H9 (cell line): ENCODE data around the gene CAPN8. TPM values are rescaled to one million over a fixed set of nuclear protein-coding genes. Genes with fewer than 3 reads are reported as not detected.

Source experiments
- DNase-seq: peaks from one replicate; pipeline ENCODE4 v3.0.0-alpha.2; 2017
- H2AFZ ChIP-seq: one replicate; pipeline ENCODE4 v1.6.1; 2013; ENCODE audit warnings: mild to moderate bottlenecking, low read length, control low read depth, moderate library complexity
- H2AK5ac ChIP-seq: 2 replicates; pipeline ENCODE4 v1.6.1; 2013; ENCODE audit warnings: low read length, control low read depth, mixed read lengths; ENCODE audit not compliant: insufficient read length
- H2BK120ac ChIP-seq: one replicate; pipeline ENCODE4 v1.6.1; 2013; ENCODE audit warnings: low read depth, mild to moderate bottlenecking, low read length, control low read depth, inconsistent platforms; ENCODE audit not compliant: poor library complexity, severe bottlenecking
- H2BK12ac ChIP-seq: 2 replicates; pipeline ENCODE4 v1.6.1; 2013; ENCODE audit warnings: low read length, control low read depth, mixed read lengths, low read depth; ENCODE audit not compliant: insufficient read length
- H2BK15ac ChIP-seq: 2 replicates; pipeline ENCODE4 v1.6.1; 2013; ENCODE audit warnings: low read depth, low read length, control low read depth
- H2BK20ac ChIP-seq: one replicate; pipeline ENCODE4 v1.6.1; 2013; ENCODE audit warnings: low read depth, mild to moderate bottlenecking, low read length, control low read depth, inconsistent platforms; ENCODE audit not compliant: poor library complexity, severe bottlenecking
- H2BK5ac ChIP-seq: 2 replicates; pipeline ENCODE4 v1.6.1; 2013; ENCODE audit warnings: low read length, control low read depth, mixed read lengths; ENCODE audit not compliant: insufficient read length
- H3K14ac ChIP-seq: 2 replicates; pipeline ENCODE4 v1.6.1; 2013; ENCODE audit warnings: low read length, control low read depth; ENCODE audit not compliant: insufficient read depth
- H3K18ac ChIP-seq: 2 replicates; pipeline ENCODE4 v1.6.1; 2013; ENCODE audit warnings: low read depth, mild to moderate bottlenecking, mixed read lengths, low read length, control low read depth; ENCODE audit not compliant: insufficient read length
- H3K23ac ChIP-seq: 2 replicates; pipeline ENCODE4 v1.6.1; 2013; ENCODE audit warnings: low read length, control low read depth, mixed read lengths, low read depth; ENCODE audit not compliant: insufficient read length
- H3K23me2 ChIP-seq: 2 replicates; pipeline ENCODE4 v1.6.1; 2013; ENCODE audit warnings: low read depth, mild to moderate bottlenecking, mixed read lengths, low read length, control low read depth; ENCODE audit not compliant: insufficient read length, poor library complexity, severe bottlenecking
- H3K27ac ChIP-seq: 2 replicates; pipeline ENCODE4 v1.5.1; 2013; ENCODE audit warnings: low read length, control low read depth, mixed read lengths, low read depth; ENCODE audit not compliant: insufficient read length
- H3K27me3 ChIP-seq: 2 replicates; pipeline ENCODE4 v1.6.1; 2013; ENCODE audit warnings: low read length, control low read depth, inconsistent platforms; ENCODE audit not compliant: insufficient read depth
- H3K4ac ChIP-seq: 2 replicates; pipeline ENCODE4 v1.6.1; 2013; ENCODE audit warnings: low read depth, mild to moderate bottlenecking, control low read depth, inconsistent platforms, low read length, moderate library complexity
- H3K4me1 ChIP-seq: 2 replicates; pipeline ENCODE4 v1.6.1; 2013; ENCODE audit warnings: low read length, control low read depth, inconsistent platforms; ENCODE audit not compliant: insufficient read depth
- H3K4me2 ChIP-seq: 2 replicates; pipeline ENCODE4 v1.6.1; 2013; ENCODE audit warnings: low read length, control low read depth, mixed read lengths; ENCODE audit not compliant: insufficient read length, insufficient read depth
- H3K56ac ChIP-seq: 2 replicates; pipeline ENCODE4 v1.6.1; 2013; ENCODE audit warnings: low read depth, mild to moderate bottlenecking, mixed read lengths, low read length, control low read depth; ENCODE audit not compliant: insufficient read length
- H3K79me1 ChIP-seq: 2 replicates; pipeline ENCODE4 v1.6.1; 2013; ENCODE audit warnings: low read depth, mild to moderate bottlenecking, moderate library complexity, low read length, control low read depth, inconsistent platforms; ENCODE audit not compliant: insufficient read depth, poor library complexity, severe bottlenecking
- H3K79me2 ChIP-seq: 2 replicates; pipeline ENCODE4 v1.6.1; 2013; ENCODE audit warnings: low read length, control low read depth, inconsistent platforms; ENCODE audit not compliant: insufficient read depth
- H3K9ac ChIP-seq: 2 replicates; pipeline ENCODE4 v1.6.1; 2013; ENCODE audit warnings: low read length, control low read depth, mixed read lengths; ENCODE audit not compliant: insufficient read length; ENCODE audit errors: extremely low read depth
- H3K9me3 ChIP-seq: one replicate; pipeline ENCODE4 v1.6.1; 2013; ENCODE audit warnings: low read depth, low read length, inconsistent platforms; ENCODE audit not compliant: control insufficient read depth
- H3T11ph ChIP-seq: one replicate; pipeline ENCODE4 v1.6.1; 2013; ENCODE audit warnings: mild to moderate bottlenecking, low read length, control low read depth, inconsistent platforms
- H4K20me1 ChIP-seq: one replicate; pipeline ENCODE4 v1.6.1; 2013; ENCODE audit not compliant: control insufficient read depth, insufficient read length, insufficient read depth
- H4K5ac ChIP-seq: 2 replicates; pipeline ENCODE4 v1.6.1; 2013; ENCODE audit warnings: low read depth, mild to moderate bottlenecking, mixed read lengths, low read length, control low read depth; ENCODE audit not compliant: insufficient read length
- H4K8ac ChIP-seq: replicated peaks from 2 replicates; pipeline ENCODE4 v1.6.1; 2013; ENCODE audit warnings: low read length, control low read depth, mixed read lengths, low read depth; ENCODE audit not compliant: insufficient read length
- H4K91ac ChIP-seq: 2 replicates; pipeline ENCODE4 v1.6.1; 2013; ENCODE audit warnings: low read depth, mild to moderate bottlenecking, moderate library complexity, mixed read lengths, low read length, control low read depth; ENCODE audit not compliant: insufficient read length
- H3K27ac Mint-ChIP-seq, 3 experiments: 2 replicates in 2 of 3; 3 replicates in 1 of 3; pipeline ENCODE4 v1.8.0; 2020 to 2021; ENCODE audit warnings: mixed read lengths in 3 of 3, mild to moderate bottlenecking in 1 of 3, moderate library complexity in 1 of 3
- H3K27me3 Mint-ChIP-seq: 2 replicates; pipeline ENCODE4 v1.8.0; 2021; ENCODE audit warnings: low read depth, mild to moderate bottlenecking, moderate library complexity, mixed read lengths
- H3K36me3 Mint-ChIP-seq, 3 experiments: 2 replicates in 2 of 3; 3 replicates in 1 of 3; pipeline ENCODE4 v1.8.0; 2020 to 2021; ENCODE audit warnings: low read depth in 3 of 3, mixed read lengths in 3 of 3; ENCODE audit not compliant: insufficient read depth in 1 of 3
- H3K4me1 Mint-ChIP-seq, 2 experiments: 2 replicates each; pipeline ENCODE4 v1.8.0; 2020; ENCODE audit warnings: mixed read lengths in 2 of 2
- H3K4me3 Mint-ChIP-seq, 2 experiments: 2 replicates in 1 of 2; 3 replicates in 1 of 2; pipeline ENCODE4 v1.8.0; 2020 to 2021; ENCODE audit warnings: mild to moderate bottlenecking in 2 of 2, mixed read lengths in 2 of 2, moderate library complexity in 1 of 2
- H3K9me3 Mint-ChIP-seq, 2 experiments: 2 replicates in 1 of 2; 3 replicates in 1 of 2; pipeline ENCODE4 v1.8.0; 2020; ENCODE audit warnings: mild to moderate bottlenecking in 2 of 2, mixed read lengths in 2 of 2, moderate library complexity in 1 of 2
- WGBS: extraction: QIAGEN DNeasy Blood & Tissue Kit; methylation state at CpG from one replicate; pipeline ENCODE4 v1.1.7; 2013; ENCODE audit warnings: missing lambda C conversion rate, low lambda C conversion rate, mixed read lengths; ENCODE audit not compliant: insufficient read length; ENCODE audit errors: extremely low coverage; 5-methylcytosine and 5-hydroxymethylcytosine counted together
- total RNA-seq: library from RNA; stranded (reverse); gene quantifications from 2 replicates; pipeline ENCODE4 v1.2.1, GENCODE V29; 2021
- TF ChIP-seq, protein P1 (sequence below): fragments of 200-600 bp; sonication (generic); conservative IDR thresholded peaks from 3 replicates; pipeline ENCODE4 v1.8.0; 2021; ENCODE audit warnings: antibody characterized with exemption, mild to moderate bottlenecking

The CAPN8 gene
- total RNA-seq, 1 experiment from 2014 or later: not detected

DNA sequence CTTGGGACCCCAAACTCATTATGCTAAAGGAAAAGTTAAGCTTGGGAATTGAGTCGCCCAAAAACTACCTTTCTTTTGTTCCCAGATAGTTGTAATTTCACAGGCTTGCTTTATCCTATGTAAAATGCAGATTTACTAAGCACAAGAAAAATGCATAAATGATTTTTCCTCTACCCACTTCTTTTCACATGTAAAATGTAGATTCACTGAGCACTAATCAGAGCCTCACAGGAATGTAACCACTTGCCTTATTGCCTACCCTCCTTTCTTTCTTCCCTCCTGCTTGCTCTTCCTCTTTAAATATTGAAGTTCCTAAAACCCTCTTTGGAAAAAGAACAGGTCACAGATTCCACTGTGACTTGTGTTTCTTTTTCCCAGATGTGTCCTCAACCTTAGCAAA, 18.3 kb downstream of the CAPN8 start:
- no peaks in the 10 kb centered on the region for H3K27me3 Mint-ChIP-seq
- H3K36me3 Mint-ChIP-seq: no peaks in the 10 kb centered on the region
- Histone ChIP-seq H3K23me2 (no peaks in the 10 kb centered on the region), H3K14ac (no peak overlapping the region), H2BK5ac (no peak overlapping the region), H2BK20ac (no peak overlapping the region), H3K79me2 (no peaks in the 10 kb centered on the region), H4K5ac (no peak overlapping the region), H3K79me1 (no peaks in the 10 kb centered on the region), H4K20me1 (no peaks in the 10 kb centered on the region), H3K4me2 (no peak overlapping the region), H3K4me1 (peaks cover 6% of the 10 kb centered on the region; the same call in 1 of the 2 replicates), H3K9ac (no peak overlapping the region), H3K23ac (no peak overlapping the region), H2BK12ac (no peak overlapping the region), H4K8ac (no peak overlapping the region), H2AFZ (no peak overlapping the region), H3K4ac (no peak overlapping the region), H3K18ac (no peak overlapping the region), H3K9me3 (no peaks in the 10 kb centered on the region), H3K27ac (no peak overlapping the region), H2AK5ac (no peak overlapping the region), H3T11ph (no peak overlapping the region), H3K27me3 (no peaks in the 10 kb centered on the region), H2BK120ac (no peak overlapping the region), H4K91ac (no peak overlapping the region), H2BK15ac (no peak overlapping the region), H3K56ac (no peak overlapping the region)
- peak overlapping the region in 2 of 3 experiments; percentile 48 to 95; a peak in 3 of 7 replicates for H3K27ac Mint-ChIP-seq
- DNase-seq: no peak
- no peaks in the 10 kb centered on the region; a peak in 1 of 5 replicates for H3K9me3 Mint-ChIP-seq
- TF ChIP-seq, protein P1, sequence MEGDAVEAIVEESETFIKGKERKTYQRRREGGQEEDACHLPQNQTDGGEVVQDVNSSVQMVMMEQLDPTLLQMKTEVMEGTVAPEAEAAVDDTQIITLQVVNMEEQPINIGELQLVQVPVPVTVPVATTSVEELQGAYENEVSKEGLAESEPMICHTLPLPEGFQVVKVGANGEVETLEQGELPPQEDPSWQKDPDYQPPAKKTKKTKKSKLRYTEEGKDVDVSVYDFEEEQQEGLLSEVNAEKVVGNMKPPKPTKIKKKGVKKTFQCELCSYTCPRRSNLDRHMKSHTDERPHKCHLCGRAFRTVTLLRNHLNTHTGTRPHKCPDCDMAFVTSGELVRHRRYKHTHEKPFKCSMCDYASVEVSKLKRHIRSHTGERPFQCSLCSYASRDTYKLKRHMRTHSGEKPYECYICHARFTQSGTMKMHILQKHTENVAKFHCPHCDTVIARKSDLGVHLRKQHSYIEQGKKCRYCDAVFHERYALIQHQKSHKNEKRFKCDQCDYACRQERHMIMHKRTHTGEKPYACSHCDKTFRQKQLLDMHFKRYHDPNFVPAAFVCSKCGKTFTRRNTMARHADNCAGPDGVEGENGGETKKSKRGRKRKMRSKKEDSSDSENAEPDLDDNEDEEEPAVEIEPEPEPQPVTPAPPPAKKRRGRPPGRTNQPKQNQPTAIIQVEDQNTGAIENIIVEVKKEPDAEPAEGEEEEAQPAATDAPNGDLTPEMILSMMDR: no peak
- WGBS: no CpG with 5 or more reads among the region's 1 CpG
- H3K4me1 Mint-ChIP-seq: peaks cover 38 to 43% of the 10 kb centered on the region in 2 experiments
- no peak overlapping the region for H3K4me3 Mint-ChIP-seq
